GM18873 (cell line): ENCODE data around the gene CACNB1.
A peak's percentile ranks its signal among the peaks of the same experiment; 100 is the strongest.

ENCODE experiments used
- ATAC-seq: cut with Tn5 transposase; IDR thresholded peaks from one replicate; pipeline ENCODE4 v1.9.1; 2021; ENCODE audit warnings: mild to moderate bottlenecking, moderate library complexity, moderate number of reproducible peaks; ENCODE audit not compliant: unreplicated experiment, low FRiP score

CACNB1 gene

GRCh38 chr17:39204245-39204644 lies 6.8 kb upstream of the CACNB1 start:
- ATAC-seq, result no peak

GRCh38 chr17:39200957-39201510 lies 3.6 kb upstream of the CACNB1 start:
- no peak for ATAC-seq

GRCh38 chr17:39200070-39200879 lies 2.8 kb upstream of the CACNB1 start, which contains the start of gene RPL19:
RPL19 (plus strand) TSS chr17:39200283; CDS start chr17:39200345, 62 bp downstream.
- peak; percentile 43 for ATAC-seq

- peak; percentile 67 for ATAC-seq
Measured at GRCh38 chr17:39199820-39200069, 2.3 kb upstream of the CACNB1 start.

GRCh38 chr17:39198186-39198566 lies 707 bp upstream of the CACNB1 start:
- ATAC-seq, result no peak

GRCh38 chr17:39196808-39197291 lies 619 bp downstream of the CACNB1 start:
- no peak for ATAC-seq

- no peak for ATAC-seq
Measured at GRCh38 chr17:39196241-39196807, 1.1 kb downstream of the CACNB1 start.

- ATAC-seq, result no peak
Measured at GRCh38 chr17:39195568-39196160, 1.8 kb downstream of the CACNB1 start.

GRCh38 chr17:39194985-39195524 lies 2.4 kb downstream of the CACNB1 start:
- no peak for ATAC-seq

- ATAC-seq, result no peak
Measured at GRCh38 chr17:39194089-39194984, 3.1 kb downstream of the CACNB1 start.

GRCh38 chr17:39193346-39193745 lies 4.1 kb downstream of the CACNB1 start:
- ATAC-seq, result no peak

GRCh38 chr17:39192901-39193300 lies 4.6 kb downstream of the CACNB1 start:
- no peak for ATAC-seq

- no peak for ATAC-seq
Measured at GRCh38 chr17:39191750-39192510, 5.5 kb downstream of the CACNB1 start.

- no peak for ATAC-seq
Measured at GRCh38 chr17:39187152-39187830, 10.2 kb downstream of the CACNB1 start.

- no peak for ATAC-seq
Measured at GRCh38 chr17:39186481-39187002, 10.9 kb downstream of the CACNB1 start.

GRCh38 chr17:39183720-39184119 lies 13.7 kb downstream of the CACNB1 start:
- ATAC-seq, result no peak

GRCh38 chr17:39183045-39183444 lies 14.4 kb downstream of the CACNB1 start:
- ATAC-seq, result no peak

- no peak for ATAC-seq
Measured at GRCh38 chr17:39181303-39181702, 16.2 kb downstream of the CACNB1 start.

- ATAC-seq, result no peak
Measured at GRCh38 chr17:39178536-39178935, 18.9 kb downstream of the CACNB1 start.
